A673 (cell line): Measurements from ENCODE around the gene TAS1R3. TPM values are rescaled to one million over a fixed set of nuclear protein-coding genes. Genes with fewer than 3 reads are reported as not detected.

Experiments
- BruUV-seq: library from RNA; stranded (reverse); fragments of 400-500 nt; replicated peaks from 2 replicates; lab custom pipeline; 2021; lab: Mats Ljungman, UMichigan
- CTCF ChIA-PET: fragments of 300-600 bp; sonication (Branson Sonifier 250); formaldehyde crosslinking; loops from one replicate; lab custom pipeline; 2022; ENCODE audit warnings: antibody characterized with exemption; lab: Charles Lee
- POLR2A ChIA-PET: fragments of 300-600 bp; sonication (Branson Sonifier 250); formaldehyde crosslinking; loops from one replicate; lab custom pipeline; 2022; ENCODE audit warnings: antibody characterized with exemption; ENCODE audit not compliant: low non-redundant PET; lab: Charles Lee
- DNase-seq: peaks from one replicate; pipeline ENCODE4 v3.0.0-alpha.2; 2015; ENCODE audit warnings: low spot score
- H3K27ac ChIP-seq: fragments of 200-600 bp; sonication (generic); 2 replicates; pipeline ENCODE4 v1.5.1; 2016; ENCODE audit warnings: mixed run types, low read depth, mild to moderate bottlenecking, mixed read lengths, antibody characterized with exemption, low read length; ENCODE audit not compliant: poor library complexity, severe bottlenecking
- H3K27me3 ChIP-seq: fragments of 200-600 bp; sonication (generic); replicated peaks from 2 replicates; pipeline ENCODE4 v1.6.1; 2017; ENCODE audit warnings: mixed run types, low read depth, mild to moderate bottlenecking, mixed read lengths, antibody characterized with exemption, low read length; ENCODE audit not compliant: insufficient read depth, poor library complexity
- H3K36me3 ChIP-seq: fragments of 200-600 bp; sonication (generic); 2 replicates; pipeline ENCODE4 v1.6.1; 2016; ENCODE audit warnings: mixed run types, mild to moderate bottlenecking, mixed read lengths, antibody characterized with exemption, low read length; ENCODE audit not compliant: insufficient read depth, poor library complexity, severe bottlenecking
- H3K4me1 ChIP-seq: fragments of 200-600 bp; sonication (generic); 2 replicates; pipeline ENCODE4 v1.6.1; 2017; ENCODE audit warnings: mixed run types, mild to moderate bottlenecking, mixed read lengths, antibody characterized with exemption, low read length; ENCODE audit not compliant: insufficient read depth, poor library complexity, severe bottlenecking
- H3K4me3 ChIP-seq: fragments of 200-600 bp; sonication (generic); 2 replicates; pipeline ENCODE4 v1.5.1; 2016; ENCODE audit warnings: low read depth, mixed run types, mild to moderate bottlenecking, mixed read lengths, low read length; ENCODE audit not compliant: poor library complexity, severe bottlenecking
- H3K9me3 ChIP-seq: fragments of 200-600 bp; sonication (generic); 2 replicates; pipeline ENCODE4 v1.6.1; 2016; ENCODE audit warnings: mixed run types, low read depth, mild to moderate bottlenecking, mixed read lengths, antibody characterized with exemption, low read length; ENCODE audit not compliant: poor library complexity, severe bottlenecking
- EZH2 ChIP-seq: fragments of 200-600 bp; sonication (generic); IDR thresholded peaks from 2 replicates; pipeline ENCODE4 v1.6.1; 2017; ENCODE audit warnings: borderline replicate concordance, low read depth, mild to moderate bottlenecking, mixed read lengths, antibody characterized with exemption, low read length; ENCODE audit not compliant: poor library complexity, severe bottlenecking
- intact Hi-C: fragments of 100-400 bp; cut with micrococcal nuclease; formaldehyde crosslinking; loops from one replicate; pipeline ENCODE4 v1.10.0; 2022; ENCODE audit not compliant: unreplicated experiment
- total RNA-seq: library from RNA; stranded (reverse); gene quantifications from 2 replicates; pipeline ENCODE4 v1.2.3, GENCODE V29; 2021
- TF ChIP-seq, protein P1 (sequence below): fragments of 300-800, 200-600 bp; sonication (generic); conservative IDR thresholded peaks from 2 replicates; pipeline ENCODE4 v1.5.1; 2017; ENCODE audit warnings: low read depth, mild to moderate bottlenecking, antibody characterized with exemption, low read length, moderate library complexity, mixed read lengths

Gene TAS1R3
- total RNA-seq, 1 experiment from 2014 or later = 0.21 TPM

GRCh38 chr1:1306070-1306660 is 24.9 kb upstream of the TAS1R3 start:
- Histone ChIP-seq H3K27ac (peak overlapping the region; percentile 89), H3K9me3 (no peaks in the 10 kb centered on the region), H3K36me3 (no peaks in the 10 kb centered on the region), H3K4me1 (peaks cover 39% of the 10 kb centered on the region), H3K4me3 (peak overlapping the region; percentile 88), H3K27me3 (no peaks in the 10 kb centered on the region)
- ChIA-PET CTCF (no interaction called here), POLR2A (no interaction called here)
- intact Hi-C loops = loop anchor here (5.0 to 10.0 kb wide), 2 partner anchors 184 to 281 kb away; partner anchors contain the start of gene AGRN
- peak; percentile 67 for DNase-seq
- TF ChIP-seq, protein P1, sequence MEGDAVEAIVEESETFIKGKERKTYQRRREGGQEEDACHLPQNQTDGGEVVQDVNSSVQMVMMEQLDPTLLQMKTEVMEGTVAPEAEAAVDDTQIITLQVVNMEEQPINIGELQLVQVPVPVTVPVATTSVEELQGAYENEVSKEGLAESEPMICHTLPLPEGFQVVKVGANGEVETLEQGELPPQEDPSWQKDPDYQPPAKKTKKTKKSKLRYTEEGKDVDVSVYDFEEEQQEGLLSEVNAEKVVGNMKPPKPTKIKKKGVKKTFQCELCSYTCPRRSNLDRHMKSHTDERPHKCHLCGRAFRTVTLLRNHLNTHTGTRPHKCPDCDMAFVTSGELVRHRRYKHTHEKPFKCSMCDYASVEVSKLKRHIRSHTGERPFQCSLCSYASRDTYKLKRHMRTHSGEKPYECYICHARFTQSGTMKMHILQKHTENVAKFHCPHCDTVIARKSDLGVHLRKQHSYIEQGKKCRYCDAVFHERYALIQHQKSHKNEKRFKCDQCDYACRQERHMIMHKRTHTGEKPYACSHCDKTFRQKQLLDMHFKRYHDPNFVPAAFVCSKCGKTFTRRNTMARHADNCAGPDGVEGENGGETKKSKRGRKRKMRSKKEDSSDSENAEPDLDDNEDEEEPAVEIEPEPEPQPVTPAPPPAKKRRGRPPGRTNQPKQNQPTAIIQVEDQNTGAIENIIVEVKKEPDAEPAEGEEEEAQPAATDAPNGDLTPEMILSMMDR = peak; percentile 39
- no peak for TF ChIP-seq EZH2
- no TSS peak for BruUV-seq

DNA sequence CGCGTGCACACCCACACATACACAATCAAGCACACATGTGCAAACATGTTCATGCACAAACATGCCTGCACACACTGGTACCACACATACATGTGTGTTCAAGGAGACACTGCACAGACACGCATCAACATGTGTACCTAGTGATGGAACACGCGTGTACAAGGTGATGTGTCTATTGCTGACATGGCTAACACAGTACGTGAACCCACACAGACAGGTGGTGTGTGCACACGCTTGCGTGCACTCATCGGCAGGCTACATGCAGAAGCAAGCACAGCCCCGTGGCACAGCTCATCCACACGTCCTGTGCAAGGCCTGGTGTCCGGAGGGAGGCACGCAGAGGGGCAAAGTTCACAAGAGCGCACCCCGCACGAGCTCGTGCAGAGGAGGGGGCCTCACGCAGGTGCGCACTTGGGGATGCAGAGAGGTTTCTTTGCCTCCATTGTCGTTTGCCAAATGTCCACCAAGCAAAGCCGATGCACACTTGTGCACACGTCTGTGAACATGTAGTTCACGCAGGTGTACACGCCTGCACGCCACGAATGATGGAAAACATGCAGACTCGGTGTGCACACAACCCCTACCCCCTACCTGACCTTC is 24.3 kb upstream of the TAS1R3 start:
- ChIA-PET POLR2A (no interaction called here), CTCF (no interaction called here)
- H3K27me3 ChIP-seq = no peaks in the 10 kb centered on the region
- TF ChIP-seq, protein P1 = no peak
- no peak for TF ChIP-seq EZH2
- H3K9me3 ChIP-seq = no peaks in the 10 kb centered on the region
- peak overlapping the region; percentile 88 for H3K4me3 ChIP-seq
- peaks cover 39% of the 10 kb centered on the region for H3K4me1 ChIP-seq
- no peak for DNase-seq
- H3K27ac ChIP-seq = peak overlapping the region; percentile 74
- no TSS peak for BruUV-seq
- intact Hi-C loops = loop anchor here (5.0 to 10.0 kb wide), 2 partner anchors 184 to 282 kb away; partner anchors contain the start of gene AGRN
- peaks cover 6% of the 10 kb centered on the region for H3K36me3 ChIP-seq

DNA sequence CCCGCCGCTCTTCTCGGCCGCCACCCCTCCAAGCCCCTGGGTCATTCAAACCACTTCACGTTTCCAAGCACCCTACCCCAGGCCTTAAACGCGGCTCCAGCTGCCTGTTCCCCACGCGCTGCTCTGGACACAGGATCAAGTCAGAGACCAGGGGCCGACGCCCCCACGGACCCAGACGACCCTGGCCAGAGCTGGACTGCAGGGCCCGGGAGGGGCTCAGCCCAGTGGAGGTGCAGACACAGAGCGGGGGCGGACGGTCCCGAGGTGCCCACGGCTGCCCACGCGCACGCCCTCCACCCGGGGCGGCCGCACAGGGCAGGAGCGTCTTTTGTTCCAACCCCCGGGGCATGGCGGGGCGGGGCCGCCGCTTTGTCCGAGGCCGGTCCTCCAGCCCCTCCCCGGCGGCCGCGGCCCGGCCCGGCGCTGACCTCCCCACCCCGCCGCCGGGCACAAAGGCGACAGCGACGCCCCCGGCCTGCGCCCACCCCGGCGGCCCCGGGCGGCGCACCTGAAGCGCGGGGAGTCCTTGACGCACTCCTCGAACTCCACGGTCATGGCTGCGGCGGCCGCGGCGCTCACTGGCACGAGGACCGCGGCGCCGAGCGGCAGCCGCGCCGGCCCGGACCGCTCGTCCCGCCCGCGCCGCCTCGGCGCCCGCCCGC is 23.7 kb upstream of the TAS1R3 start:
- no TSS peak for BruUV-seq

More for the DNA sequence above, 23.7 kb upstream of the TAS1R3 start:
- H3K27me3 ChIP-seq = no peaks in the 10 kb centered on the region
- intact Hi-C loops = loop anchor here (5.0 to 10.0 kb wide), 2 partner anchors 185 to 283 kb away; partner anchors contain the start of gene AGRN
- peaks cover 7% of the 10 kb centered on the region for H3K36me3 ChIP-seq
- ChIA-PET CTCF (no interaction called here), POLR2A (no interaction called here)
- peak overlapping the region; percentile 88 for H3K4me3 ChIP-seq
- peaks cover 39% of the 10 kb centered on the region for H3K4me1 ChIP-seq
- no peak for TF ChIP-seq EZH2
- TF ChIP-seq, protein P1 = no peak
- no peaks in the 10 kb centered on the region for H3K9me3 ChIP-seq
- H3K27ac ChIP-seq = peak overlapping the region; percentile 74
- DNase-seq = no peak
